Fibroblast of the conjunctiva (primary cell): Measurements from ENCODE around the gene SOS1.
A peak's percentile ranks its signal among the peaks of the same experiment; 100 is the strongest.
"Not testable (repeated sequence)": the region's sequence is repeated elsewhere in the genome, so short reads cannot be mapped to it uniquely, and the experiment has no call there.

Source experiments
- DNase-seq: peaks from one replicate; pipeline ENCODE4 v3.0.0-alpha.2; 2010; ENCODE audit warnings: low read depth

SOS1 gene

GRCh38 chr2:39138837-39139211 lies 18.0 kb upstream of the SOS1 start:
- DNase-seq, result no peak

- DNase-seq, result not testable (repeated sequence)
Observed at GRCh38 chr2:39138187-39138836, 17.5 kb upstream of the SOS1 start.

GRCh38 chr2:39136799-39137198 lies 15.9 kb upstream of the SOS1 start:
- no peak for DNase-seq

- DNase-seq, result no peak
Observed at GRCh38 chr2:39135690-39136259, 14.9 kb upstream of the SOS1 start.

GRCh38 chr2:39133215-39133851 lies 12.5 kb upstream of the SOS1 start:
- no peak for DNase-seq

- no peak for DNase-seq
Observed at GRCh38 chr2:39128919-39129391, 8.1 kb upstream of the SOS1 start.

- DNase-seq, result no peak
Observed at GRCh38 chr2:39127973-39128372, 7.1 kb upstream of the SOS1 start.

- DNase-seq, result no peak
Observed at GRCh38 chr2:39124746-39125057, 3.9 kb upstream of the SOS1 start.

- DNase-seq, result peak; percentile 92
Observed at GRCh38 chr2:39124000-39124745, 3.3 kb upstream of the SOS1 start.

GRCh38 chr2:39123436-39123999 lies 2.7 kb upstream of the SOS1 start:
- no peak for DNase-seq

- DNase-seq, result no peak
Observed at GRCh38 chr2:39121523-39122063, 742 bp upstream of the SOS1 start.

GRCh38 chr2:39120521-39120770 lies 405 bp downstream of the SOS1 start:
- no peak for DNase-seq

GRCh38 chr2:39119732-39120520 lies 925 bp downstream of the SOS1 start:
- DNase-seq, result no peak

- no peak for DNase-seq
Observed at GRCh38 chr2:39118786-39119499, 1.9 kb downstream of the SOS1 start.

- no peak for DNase-seq
Observed at GRCh38 chr2:39115556-39115955, 5.3 kb downstream of the SOS1 start.

GRCh38 chr2:39114771-39115170 lies 6.1 kb downstream of the SOS1 start:
- DNase-seq, result no peak

- no peak for DNase-seq
Observed at GRCh38 chr2:39109537-39109936, 11.3 kb downstream of the SOS1 start.

GRCh38 chr2:39108377-39108776 lies 12.5 kb downstream of the SOS1 start:
- DNase-seq, result no peak

GRCh38 chr2:39107724-39108273 lies 13.1 kb downstream of the SOS1 start:
- no peak for DNase-seq

GRCh38 chr2:39107156-39107555 lies 13.7 kb downstream of the SOS1 start:
- no peak for DNase-seq
